Skeletal muscle tissue (tissue), 4 donors: ENCODE results near the gene TGFBR2. TPM values are rescaled to one million over a fixed set of nuclear protein-coding genes. Genes with fewer than 3 reads are reported as not detected.

Experiments
- H3K27ac ChIP-seq: one replicate; pipeline ENCODE4 v1.7.0; 2013; ENCODE audit warnings: mild to moderate bottlenecking, low read depth, low read length, inconsistent platforms
- H3K27me3 ChIP-seq, 3 donors: one replicate each; pipeline ENCODE4 v1.7.0; 2013; ENCODE audit warnings: low read length in 3 of 3; ENCODE audit not compliant: control insufficient read depth in 3 of 3, insufficient read depth in 3 of 3
- H3K36me3 ChIP-seq, 3 donors: one replicate each; pipeline ENCODE4 v1.7.0; 2013; ENCODE audit warnings: low read length in 3 of 3; ENCODE audit not compliant: control insufficient read depth in 3 of 3, insufficient read depth in 3 of 3
- H3K4me1 ChIP-seq, 3 donors: one replicate each; pipeline ENCODE4 v1.7.0; 2013; ENCODE audit warnings: low read length in 3 of 3, mild to moderate bottlenecking in 3 of 3; ENCODE audit not compliant: control insufficient read depth in 3 of 3, insufficient read depth in 3 of 3
- H3K4me3 ChIP-seq, 3 donors: one replicate each; pipeline ENCODE4 v1.7.0; 2013; ENCODE audit warnings: low read length in 3 of 3
- H3K9ac ChIP-seq, 3 donors: one replicate each; pipeline ENCODE4 v1.7.0; 2013; ENCODE audit warnings: low read length in 3 of 3, mild to moderate bottlenecking in 3 of 3, moderate library complexity in 2 of 3, low read depth in 1 of 3
- H3K9me3 ChIP-seq, 3 donors: one replicate each; pipeline ENCODE4 v1.7.0; 2013; ENCODE audit warnings: low read length in 3 of 3; ENCODE audit not compliant: control insufficient read depth in 3 of 3
- total RNA-seq: library from RNA; depleted of rRNA; stranded (reverse); fragments of >200 nt; gene quantifications from one replicate; pipeline ENCODE4 v1.2.3, GENCODE V29; 2014
- donor health status: Osteomylitis.

TGFBR2 gene
- total RNA-seq, 1 donor from 2014 or later, result 44.9 TPM

GRCh38 chr3:30685267-30685667 is 78.9 kb downstream of the TGFBR2 start:
- no peaks in the 10 kb centered on the region for H3K27me3 ChIP-seq
- no peak overlapping the region for H3K9ac ChIP-seq
- H3K36me3 ChIP-seq, result peaks cover 3 to 11% (median 8%) of the 10 kb centered on the region in 3 donors
- no peak overlapping the region for H3K27ac ChIP-seq
- no peak overlapping the region for H3K4me3 ChIP-seq
- H3K4me1 ChIP-seq, result peaks cover 37 to 62% (median 58%) of the 10 kb centered on the region in 3 donors
- H3K9me3 ChIP-seq, result no peaks in the 10 kb centered on the region

- Histone ChIP-seq H3K27ac (no peak overlapping the region), H3K4me1 (peaks cover 36 to 62% (median 62%) of the 10 kb centered on the region in 3 donors)
Observed at GRCh38 chr3:30686176-30686575, 79.8 kb downstream of the TGFBR2 start.

GRCh38 chr3:30686799-30687198 is 80.4 kb downstream of the TGFBR2 start:
- Histone ChIP-seq H3K27ac (no peak overlapping the region), H3K4me1 (peaks cover 38 to 60% (median 59%) of the 10 kb centered on the region in 3 donors), H3K36me3 (peaks cover 8 to 19% (median 15%) of the 10 kb centered on the region in 3 donors)

More at GRCh38 chr3:30686176-30686575, 79.8 kb downstream of the TGFBR2 start:
- Histone ChIP-seq H3K27me3 (no peaks in the 10 kb centered on the region), H3K9ac (no peak overlapping the region), H3K4me3 (no peak overlapping the region), H3K9me3 (no peaks in the 10 kb centered on the region), H3K36me3 (peaks cover 4 to 15% (median 11%) of the 10 kb centered on the region in 3 donors)

GRCh38 chr3:30687930-30688570 is 81.6 kb downstream of the TGFBR2 start:
- peaks cover 31 to 54% (median 49%) of the 10 kb centered on the region in 3 donors for H3K4me1 ChIP-seq
- H3K9ac ChIP-seq, result no peak overlapping the region
- H3K9me3 ChIP-seq, result no peaks in the 10 kb centered on the region
- peak overlapping the region; percentile 41 for H3K27ac ChIP-seq
- peaks cover 8 to 28% (median 19%) of the 10 kb centered on the region in 3 donors for H3K36me3 ChIP-seq
- H3K4me3 ChIP-seq, result no peak overlapping the region
- no peaks in the 10 kb centered on the region for H3K27me3 ChIP-seq

More at GRCh38 chr3:30686799-30687198, 80.4 kb downstream of the TGFBR2 start:
- no peak overlapping the region for H3K9ac ChIP-seq
- H3K4me3 ChIP-seq, result no peak overlapping the region
- H3K9me3 ChIP-seq, result no peaks in the 10 kb centered on the region
- no peaks in the 10 kb centered on the region for H3K27me3 ChIP-seq

- H3K4me1 ChIP-seq, result peaks cover 27 to 49% (median 44%) of the 10 kb centered on the region in 3 donors
- no peaks in the 10 kb centered on the region for H3K27me3 ChIP-seq
- no peak overlapping the region for H3K9ac ChIP-seq
- H3K9me3 ChIP-seq, result no peaks in the 10 kb centered on the region
- H3K4me3 ChIP-seq, result peak overlapping the region in 1 of 3 donors; percentile 5
- peaks cover 5 to 26% (median 19%) of the 10 kb centered on the region in 3 donors for H3K36me3 ChIP-seq
- H3K27ac ChIP-seq, result peak overlapping the region; percentile 41
Observed at GRCh38 chr3:30688776-30689641, 82.6 kb downstream of the TGFBR2 start.

GRCh38 chr3:30690199-30690598 is 83.8 kb downstream of the TGFBR2 start:
- H3K4me1 ChIP-seq, result peaks cover 33 to 51% (median 47%) of the 10 kb centered on the region in 3 donors
- no peaks in the 10 kb centered on the region for H3K9me3 ChIP-seq
- H3K27ac ChIP-seq, result peak overlapping the region; percentile 20
- H3K4me3 ChIP-seq, result no peak overlapping the region
- no peak overlapping the region for H3K9ac ChIP-seq
- peaks cover 8 to 26% (median 19%) of the 10 kb centered on the region in 3 donors for H3K36me3 ChIP-seq
- H3K27me3 ChIP-seq, result no peaks in the 10 kb centered on the region

- Histone ChIP-seq H3K4me3 (no peak overlapping the region), H3K4me1 (peaks cover 41 to 59% (median 52%) of the 10 kb centered on the region in 3 donors), H3K27me3 (no peaks in the 10 kb centered on the region), H3K9me3 (no peaks in the 10 kb centered on the region), H3K36me3 (peaks cover 8 to 25% (median 19%) of the 10 kb centered on the region in 3 donors), H3K9ac (no peak overlapping the region), H3K27ac (peak overlapping the region; percentile 16)
Observed at GRCh38 chr3:30691249-30691880, 85.0 kb downstream of the TGFBR2 start.

GRCh38 chr3:30691944-30692343 is 85.5 kb downstream of the TGFBR2 start:
- Histone ChIP-seq H3K4me1 (peaks cover 47 to 63% (median 57%) of the 10 kb centered on the region in 3 donors), H3K27me3 (no peaks in the 10 kb centered on the region), H3K9ac (no peak overlapping the region), H3K27ac (no peak overlapping the region), H3K9me3 (no peaks in the 10 kb centered on the region), H3K4me3 (no peak overlapping the region), H3K36me3 (peaks cover 8 to 25% (median 19%) of the 10 kb centered on the region in 3 donors)

GRCh38 chr3:30692498-30693130 is 86.2 kb downstream of the TGFBR2 start:
- Histone ChIP-seq H3K36me3 (peaks cover 8 to 25% (median 19%) of the 10 kb centered on the region in 3 donors), H3K9ac (no peak overlapping the region), H3K4me3 (no peak overlapping the region), H3K27ac (no peak overlapping the region), H3K9me3 (no peaks in the 10 kb centered on the region), H3K27me3 (no peaks in the 10 kb centered on the region), H3K4me1 (peaks cover 52 to 66% (median 57%) of the 10 kb centered on the region in 3 donors)
